HepG2 (cell line): ENCODE measurements around the gene MPPE1. TPM values are rescaled to one million over a fixed set of nuclear protein-coding genes. Genes with fewer than 3 reads are reported as not detected.

Source experiments
- GTF3A ChIP-seq: sonication (generic); formaldehyde crosslinking; conservative IDR thresholded peaks from 2 replicates; pipeline ENCODE4 v1.4.0; 2020; ENCODE audit warnings: mild to moderate bottlenecking, missing genetic modification reagents
- JARID2 ChIP-seq: sonication (generic); formaldehyde crosslinking; IDR thresholded peaks from 2 replicates; pipeline ENCODE4 v1.8.1; 2023; ENCODE audit warnings: missing genetic modification reagents, inconsistent platforms; ENCODE audit not compliant: insufficient replicate concordance
- KDM4B ChIP-seq: sonication (generic); formaldehyde crosslinking; IDR thresholded peaks from 2 replicates; pipeline ENCODE4 v1.4.0; 2020; ENCODE audit warnings: missing genetic modification reagents
- NFKBIZ ChIP-seq: IDR thresholded peaks from 2 replicates; pipeline ENCODE4 v1.6.1; 2018; ENCODE audit warnings: missing genetic modification reagents, missing compliant biosample characterization
- NR2C2 ChIP-seq: sonication (generic); formaldehyde crosslinking; IDR thresholded peaks from 2 replicates; pipeline ENCODE4 v1.4.0; 2020; ENCODE audit warnings: missing genetic modification reagents, mild to moderate bottlenecking, moderate library complexity, borderline replicate concordance
- NRL ChIP-seq: sonication (generic); formaldehyde crosslinking; IDR thresholded peaks from 2 replicates; pipeline ENCODE4 v1.5.0; 2020; ENCODE audit warnings: missing genetic modification reagents, mild to moderate bottlenecking, moderate library complexity, borderline replicate concordance
- RELA ChIP-seq: sonication (generic); formaldehyde crosslinking; IDR thresholded peaks from 2 replicates; pipeline ENCODE4 v1.4.0; 2020; ENCODE audit warnings: missing genetic modification reagents
- RXRA ChIP-seq: sonication (generic); formaldehyde crosslinking; IDR thresholded peaks from 2 replicates; pipeline ENCODE4 v1.5.1; 2020; ENCODE audit warnings: missing genetic modification reagents
- SKI ChIP-seq: fragments of 450-650 bp; IDR thresholded peaks from one replicate; pipeline ENCODE4 v1.6.1; 2018; ENCODE audit warnings: mild to moderate bottlenecking; ENCODE audit not compliant: partially characterized antibody
- SPEN ChIP-seq: sonication (generic); formaldehyde crosslinking; IDR thresholded peaks from 2 replicates; pipeline ENCODE4 v1.5.1; 2020; ENCODE audit warnings: low read depth, mild to moderate bottlenecking, missing genetic modification reagents
- TGIF2 ChIP-seq: IDR thresholded peaks from 2 replicates; pipeline ENCODE4 v1.6.1; 2016; ENCODE audit warnings: control low read depth, missing compliant biosample characterization
- ZNF17 ChIP-seq: sonication (generic); formaldehyde crosslinking; IDR thresholded peaks from 2 replicates; pipeline ENCODE4 v1.5.0; 2020; ENCODE audit warnings: mild to moderate bottlenecking, missing genetic modification reagents
- ZNF225 ChIP-seq: sonication (generic); formaldehyde crosslinking; IDR thresholded peaks from 2 replicates; pipeline ENCODE4 v1.4.0; 2020; ENCODE audit warnings: mild to moderate bottlenecking, missing genetic modification reagents
- ZNF24 ChIP-seq: fragments of 450-650 bp; IDR thresholded peaks from 2 replicates; pipeline ENCODE4 v1.6.1; 2017; ENCODE audit warnings: antibody characterized with exemption, mild to moderate bottlenecking
- ZNF263 ChIP-seq: sonication (generic); formaldehyde crosslinking; IDR thresholded peaks from 2 replicates; pipeline ENCODE4 v1.4.0; 2020; ENCODE audit warnings: missing genetic modification reagents
- ZNF280B ChIP-seq: sonication (generic); formaldehyde crosslinking; IDR thresholded peaks from 2 replicates; pipeline ENCODE4 v1.5.0; 2020; ENCODE audit warnings: missing genetic modification reagents, mild to moderate bottlenecking, borderline replicate concordance
- ZNF597 ChIP-seq: sonication (generic); formaldehyde crosslinking; IDR thresholded peaks from 2 replicates; pipeline ENCODE4 v1.5.0; 2020; ENCODE audit warnings: missing genetic modification reagents
- ZNF619 ChIP-seq: sonication (generic); formaldehyde crosslinking; IDR thresholded peaks from 2 replicates; pipeline ENCODE4 v1.4.0; 2020; ENCODE audit warnings: mild to moderate bottlenecking, missing genetic modification reagents
- ZNF644 ChIP-seq: IDR thresholded peaks from 2 replicates; pipeline ENCODE4 v1.6.1; 2016; ENCODE audit warnings: low read depth
- ZNF7 ChIP-seq: IDR thresholded peaks from 2 replicates; pipeline ENCODE4 v1.6.1; 2016; ENCODE audit warnings: missing biosample characterization, missing genetic modification reagents
- ZNF704 ChIP-seq: sonication (generic); formaldehyde crosslinking; IDR thresholded peaks from 2 replicates; pipeline ENCODE4 v1.8.1; 2023; ENCODE audit warnings: mild to moderate bottlenecking, inconsistent platforms, moderate library complexity, missing genetic modification reagents, borderline replicate concordance
- polyA plus RNA-seq, 8 experiments: library from polyadenylated mRNA; depleted of rRNA in 3 of 8; stranded (reverse) in 7 of 8; unstranded in 1 of 8; fragments of >200 nt; fragmentation: Illumina TruSeq in 4 of 8; extraction: Trizol in 4 of 8; gene quantifications; 2 replicates each; pipeline versions ENCODE4 v1.2.1 to v1.2.3, GENCODE V29; 2011 to 2016; ENCODE audit warnings: low read depth in 4 of 8, missing spikeins in 1 of 8, mixed read lengths in 1 of 8; ENCODE audit not compliant: insufficient read depth in 1 of 8
- total RNA-seq, 5 experiments: library from RNA; depleted of rRNA; stranded (reverse); fragments of >200 nt; fragmentation: Illumina TruSeq; extraction: Trizol; gene quantifications; 2 replicates each; pipeline ENCODE4 v1.2.3, GENCODE V29; 2016; ENCODE audit warnings: low read depth in 1 of 5
- TF ChIP-seq, protein P1 (sequence below): sonication (generic); formaldehyde crosslinking; IDR thresholded peaks from 2 replicates; pipeline ENCODE4 v1.4.0; 2020; ENCODE audit warnings: missing genetic modification reagents
- TF ChIP-seq, protein P2 (sequence below): sonication (generic); formaldehyde crosslinking; IDR thresholded peaks from 2 replicates; pipeline ENCODE4 v1.4.0; 2020; ENCODE audit warnings: missing genetic modification reagents

Gene MPPE1
- total and polyA plus RNA-seq, 2 of the 13 experiments (the other 11 are each of a cell fraction or from before 2014, with no cell fraction given), result 9.6 to 11.9 TPM

DNA sequence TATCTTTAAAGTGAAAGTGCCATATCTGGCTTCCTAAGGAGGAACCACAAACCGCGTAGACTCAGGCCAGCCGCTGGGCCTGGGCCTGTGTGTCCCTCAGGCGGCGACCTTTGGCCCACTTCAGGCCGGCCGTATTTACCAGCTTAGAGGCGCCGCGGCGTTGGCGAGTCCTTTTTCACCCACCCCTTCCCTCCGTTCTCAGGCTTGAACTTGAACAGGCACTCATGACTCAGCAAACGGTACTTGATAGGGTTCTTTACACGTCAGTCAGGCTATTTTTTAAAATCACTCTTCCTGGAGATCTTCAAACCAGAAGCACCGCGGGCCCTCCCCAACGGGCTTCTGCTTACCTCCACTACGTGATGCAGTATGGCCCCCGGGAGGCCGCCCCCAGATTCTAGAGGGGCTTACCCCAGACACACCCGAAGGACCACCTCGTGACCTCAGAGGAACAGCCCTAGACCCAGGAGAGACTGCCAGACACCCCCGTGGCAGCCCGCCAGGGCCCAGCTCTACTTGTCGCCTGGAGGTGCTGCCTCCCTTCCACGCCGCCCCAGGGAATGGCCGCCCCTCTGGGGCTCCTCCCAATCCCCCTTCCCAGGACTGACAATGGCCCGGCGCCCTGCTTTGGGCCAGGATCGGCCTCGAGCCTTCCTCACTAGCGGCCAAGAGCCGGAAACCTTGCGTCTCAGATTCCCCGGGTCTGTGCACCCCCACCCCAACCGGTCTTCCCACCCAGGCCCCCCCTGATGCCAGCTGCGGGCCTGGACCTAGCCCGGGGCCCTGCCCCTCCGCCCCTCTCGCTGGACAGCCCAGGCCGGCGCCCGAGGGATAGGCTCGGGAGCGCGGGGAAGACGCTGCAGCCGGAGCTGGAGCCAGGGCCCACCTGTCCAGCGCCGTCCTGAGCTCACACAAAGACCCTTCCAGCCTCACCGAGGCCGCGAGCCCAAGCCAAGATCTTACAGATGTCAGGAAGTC, 39.4 kb upstream of the MPPE1 start (continued):
- TF ChIP-seq SKI (peak; percentile 97), GTF3A (CRISPR knock-in tag) (no peak), ZNF644 (CRISPR knock-in tag) (no peak), ZNF704 (CRISPR knock-in tag) (no peak), ZNF263 (no peak), NR2C2 (CRISPR knock-in tag) (peak; percentile 91), RELA (no peak), NFKBIZ (CRISPR knock-in tag) (no peak), ZNF17 (CRISPR knock-in tag) (no peak), ZNF619 (CRISPR knock-in tag) (no peak), TGIF2 (CRISPR knock-in tag) (no peak), ZNF7 (CRISPR knock-in tag) (no peak), KDM4B (CRISPR knock-in tag) (peak; percentile 53; the same call in 1 of the 2 replicates), ZNF225 (CRISPR knock-in tag) (no peak), ZNF24 (no peak), ZNF597 (no peak), ZNF280B (CRISPR knock-in tag) (peak; percentile 64; the same call in 1 of the 2 replicates), JARID2 (CRISPR knock-in tag) (no peak), SPEN (CRISPR knock-in tag) (peak; percentile 71), RXRA (CRISPR knock-in tag) (peak; percentile 99), NRL (CRISPR knock-in tag) (peak; percentile 31; the same call in 1 of the 2 replicates)
- TF ChIP-seq, protein P1, sequence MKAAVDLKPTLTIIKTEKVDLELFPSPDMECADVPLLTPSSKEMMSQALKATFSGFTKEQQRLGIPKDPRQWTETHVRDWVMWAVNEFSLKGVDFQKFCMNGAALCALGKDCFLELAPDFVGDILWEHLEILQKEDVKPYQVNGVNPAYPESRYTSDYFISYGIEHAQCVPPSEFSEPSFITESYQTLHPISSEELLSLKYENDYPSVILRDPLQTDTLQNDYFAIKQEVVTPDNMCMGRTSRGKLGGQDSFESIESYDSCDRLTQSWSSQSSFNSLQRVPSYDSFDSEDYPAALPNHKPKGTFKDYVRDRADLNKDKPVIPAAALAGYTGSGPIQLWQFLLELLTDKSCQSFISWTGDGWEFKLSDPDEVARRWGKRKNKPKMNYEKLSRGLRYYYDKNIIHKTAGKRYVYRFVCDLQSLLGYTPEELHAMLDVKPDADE (CRISPR knock-in tag), result no peak
- TF ChIP-seq, protein P2, sequence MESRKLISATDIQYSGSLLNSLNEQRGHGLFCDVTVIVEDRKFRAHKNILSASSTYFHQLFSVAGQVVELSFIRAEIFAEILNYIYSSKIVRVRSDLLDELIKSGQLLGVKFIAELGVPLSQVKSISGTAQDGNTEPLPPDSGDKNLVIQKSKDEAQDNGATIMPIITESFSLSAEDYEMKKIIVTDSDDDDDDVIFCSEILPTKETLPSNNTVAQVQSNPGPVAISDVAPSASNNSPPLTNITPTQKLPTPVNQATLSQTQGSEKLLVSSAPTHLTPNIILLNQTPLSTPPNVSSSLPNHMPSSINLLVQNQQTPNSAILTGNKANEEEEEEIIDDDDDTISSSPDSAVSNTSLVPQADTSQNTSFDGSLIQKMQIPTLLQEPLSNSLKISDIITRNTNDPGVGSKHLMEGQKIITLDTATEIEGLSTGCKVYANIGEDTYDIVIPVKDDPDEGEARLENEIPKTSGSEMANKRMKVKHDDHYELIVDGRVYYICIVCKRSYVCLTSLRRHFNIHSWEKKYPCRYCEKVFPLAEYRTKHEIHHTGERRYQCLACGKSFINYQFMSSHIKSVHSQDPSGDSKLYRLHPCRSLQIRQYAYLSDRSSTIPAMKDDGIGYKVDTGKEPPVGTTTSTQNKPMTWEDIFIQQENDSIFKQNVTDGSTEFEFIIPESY (CRISPR knock-in tag), result peak; percentile 43; the same call in 1 of the 2 replicates
